Activated gamma-delta T cell (primary cell): ENCODE data around the gene ARMH3.
"Not testable (repeated sequence)": the region's sequence is repeated elsewhere in the genome, so short reads cannot be mapped to it uniquely, and the experiment has no call there.

Source experiments
- DNase-seq: peaks from one replicate; lab custom pipeline; 2025; lab: John Stamatoyannopoulos, UW

The ARMH3 gene

GRCh38 chr10:102046095-102046494 lies 9.9 kb downstream of the ARMH3 start:
- DNase-seq = no peak

DNA sequence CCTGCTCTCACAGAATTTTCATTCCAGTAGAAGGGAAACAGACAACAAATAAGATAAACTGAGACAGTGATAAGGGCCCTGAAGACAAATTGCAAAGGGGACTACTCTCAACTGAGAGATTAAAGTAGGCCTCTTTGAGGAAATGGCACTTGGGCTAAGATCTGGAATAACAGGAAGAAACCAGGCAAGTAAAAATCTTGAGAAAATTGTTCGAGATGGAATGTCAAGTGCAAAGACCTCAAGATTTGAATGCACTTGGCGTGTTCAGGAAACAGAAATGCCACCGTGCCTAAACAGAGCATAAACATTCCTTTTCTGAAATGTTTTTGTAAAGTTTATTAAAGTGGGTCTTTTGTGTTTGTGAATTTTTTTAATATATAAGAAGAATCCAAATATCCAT lies 10.7 kb downstream of the ARMH3 start:
- no peak for DNase-seq

DNA sequence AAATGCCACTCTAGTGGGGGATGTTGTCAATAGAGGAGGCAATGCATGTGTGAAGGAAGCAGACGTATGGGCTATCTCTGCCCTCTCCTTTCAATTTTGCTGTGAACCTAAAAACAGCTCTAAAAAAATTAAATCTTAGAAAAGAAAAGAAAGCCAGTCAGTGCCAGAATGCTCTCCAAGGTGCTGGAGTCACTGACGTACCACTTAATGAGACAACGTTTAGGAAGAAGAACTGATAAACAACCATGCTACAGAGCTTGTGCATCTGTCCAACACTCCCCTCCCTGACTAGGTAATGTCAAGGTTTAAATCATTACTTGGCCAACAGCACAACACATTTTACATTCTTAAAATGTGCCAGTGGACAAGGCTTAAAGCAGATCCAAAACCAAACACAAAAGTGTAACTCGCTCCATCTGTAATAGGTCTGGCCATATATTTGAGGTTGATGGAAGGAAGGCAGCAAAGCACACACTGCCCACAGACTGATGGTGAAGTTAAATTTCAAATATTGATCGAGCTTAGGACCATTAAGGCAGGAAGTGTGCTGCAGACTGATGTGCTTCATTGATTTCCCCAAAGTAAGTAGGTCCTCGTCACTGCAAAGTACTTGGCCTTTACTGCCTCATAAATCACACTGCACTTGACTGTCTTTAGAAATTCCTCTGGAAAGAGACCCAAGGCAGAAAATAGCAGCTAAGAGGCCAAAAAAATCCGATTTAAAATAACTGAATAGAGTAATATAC lies 15.5 kb downstream of the ARMH3 start:
- no peak for DNase-seq

DNA sequence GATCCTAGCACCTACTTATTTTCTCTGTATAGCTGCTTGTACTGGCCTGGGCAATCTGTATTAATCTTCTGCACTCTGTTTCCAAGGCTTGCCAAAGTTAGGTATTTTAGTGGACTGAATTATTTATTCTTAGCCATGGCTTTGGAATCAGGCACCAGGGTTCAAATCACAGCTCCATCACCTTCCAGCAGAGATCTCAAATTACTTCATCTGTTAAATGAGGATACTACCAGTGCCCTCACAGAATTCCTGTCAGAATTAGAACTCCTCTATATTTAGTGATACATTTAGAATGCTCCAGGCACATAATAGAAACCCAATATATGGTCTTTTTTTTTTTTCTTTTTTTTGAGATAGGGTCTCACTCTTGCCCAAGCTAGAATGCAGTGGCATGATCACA lies 17.6 kb downstream of the ARMH3 start:
- no peak for DNase-seq

DNA sequence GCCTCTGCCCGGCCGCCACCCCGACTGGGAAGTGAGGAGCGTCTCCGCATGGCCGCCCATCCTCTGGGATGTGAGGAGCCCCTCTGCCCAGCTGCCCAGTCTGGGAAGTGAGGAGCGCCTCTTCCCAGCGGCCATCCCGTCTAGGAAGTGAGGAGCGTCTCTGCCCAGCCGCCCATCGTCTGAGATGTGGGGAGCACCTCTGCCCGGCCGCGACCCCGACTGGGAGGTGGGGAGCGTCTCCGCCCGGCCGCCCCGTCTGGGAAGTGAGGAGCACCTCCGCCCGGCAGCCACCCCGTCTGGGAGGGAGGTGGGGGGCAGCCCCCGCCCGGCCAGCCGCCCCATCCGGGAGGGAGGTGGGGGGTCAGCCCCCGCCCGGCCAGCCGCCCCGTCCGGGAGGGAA lies 20.2 kb downstream of the ARMH3 start:
- DNase-seq = not testable (repeated sequence)

- DNase-seq = no peak
These were observed 22.2 kb downstream of the ARMH3 start for GRCh38 chr10:102033787-102034186.

DNA sequence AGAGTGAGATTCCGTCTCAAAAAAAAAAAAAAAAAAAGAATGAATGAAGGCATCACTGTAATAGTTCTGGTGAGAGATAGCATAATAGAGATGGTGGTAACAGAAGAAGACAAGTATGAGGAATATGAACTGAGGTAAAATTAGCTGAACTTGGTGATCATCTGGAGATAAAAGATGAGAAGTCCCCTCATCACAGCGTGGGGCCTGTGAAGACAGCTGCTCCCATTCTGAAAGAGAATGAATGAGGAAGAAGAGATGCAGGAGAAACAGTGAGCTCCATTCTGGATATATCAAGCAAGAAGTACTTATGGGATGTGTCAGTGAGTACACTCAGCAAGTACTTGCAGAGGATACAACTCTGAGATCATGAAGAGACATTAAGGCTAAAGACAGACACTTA lies 28.7 kb downstream of the ARMH3 start:
- DNase-seq = no peak

- no peak for DNase-seq
These were observed 31.2 kb downstream of the ARMH3 start for GRCh38 chr10:102024799-102025198.

- no peak for DNase-seq
These were observed 35.0 kb downstream of the ARMH3 start for GRCh38 chr10:102020938-102021337.

DNA sequence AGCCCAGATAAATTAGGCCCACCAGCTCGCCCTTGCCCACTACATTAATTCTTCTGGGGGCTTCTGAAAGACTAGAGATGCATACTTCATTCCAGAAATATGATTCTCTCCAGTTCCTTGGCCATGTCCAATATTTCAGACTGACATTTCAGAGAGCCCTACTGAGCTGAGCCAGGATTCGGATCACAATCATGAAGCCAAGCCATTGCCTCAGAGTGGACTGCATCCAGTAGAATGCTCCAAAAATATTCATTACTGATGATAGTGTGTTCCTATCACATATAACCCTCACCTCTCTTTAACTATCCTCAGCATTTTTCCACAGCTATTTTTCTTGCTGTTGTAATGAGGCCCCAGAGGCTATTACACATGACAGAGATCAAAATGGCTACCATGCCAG lies 38.7 kb downstream of the ARMH3 start:
- DNase-seq = no peak

- DNase-seq = no peak
These were observed 39.6 kb downstream of the ARMH3 start for GRCh38 chr10:102016416-102016815.

DNA sequence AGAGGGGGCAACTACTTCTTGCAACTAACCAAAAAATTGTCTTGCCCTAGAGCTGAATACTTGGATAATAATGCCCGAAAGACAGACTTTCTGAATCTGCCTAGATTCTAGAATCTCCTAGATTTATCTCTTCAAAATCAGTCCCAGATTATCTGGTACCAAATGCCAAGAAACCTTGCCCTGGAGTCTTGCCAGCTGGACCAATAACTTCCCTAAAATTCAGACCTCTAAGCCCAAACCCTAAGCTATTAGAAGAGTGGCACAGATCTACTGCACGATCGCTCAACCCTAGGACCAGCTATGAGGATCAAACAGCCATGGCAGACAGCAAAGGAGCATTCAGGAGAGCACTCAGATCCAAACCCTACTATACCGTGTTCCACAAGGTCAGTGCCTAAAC lies 45.0 kb downstream of the ARMH3 start:
- no peak for DNase-seq

GRCh38 chr10:102009801-102010425 lies 46.1 kb downstream of the ARMH3 start:
- no peak for DNase-seq

GRCh38 chr10:102007796-102008195 lies 48.2 kb downstream of the ARMH3 start:
- DNase-seq = no peak

- DNase-seq = not testable (repeated sequence)
These were observed 48.9 kb downstream of the ARMH3 start for GRCh38 chr10:102007031-102007430.

DNA sequence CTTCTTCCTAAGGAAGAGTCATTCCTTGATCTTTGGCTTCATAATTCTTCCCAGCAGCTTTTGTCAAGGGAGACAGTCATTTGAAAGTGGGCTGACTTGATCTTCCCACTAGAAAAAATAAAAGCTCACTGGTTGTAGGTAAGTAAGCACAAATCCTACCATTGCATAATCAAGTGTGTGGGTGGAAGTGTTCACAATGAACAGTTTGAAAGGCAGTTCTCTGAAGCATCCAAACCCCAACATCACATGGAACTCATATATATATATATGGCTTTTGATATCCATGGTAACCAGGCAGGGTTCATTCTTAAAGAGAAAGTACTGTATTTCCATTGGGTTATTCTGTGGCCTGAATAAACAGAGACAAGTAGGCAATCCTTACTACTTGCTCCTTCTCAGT lies 51.6 kb downstream of the ARMH3 start:
- DNase-seq = no peak

DNA sequence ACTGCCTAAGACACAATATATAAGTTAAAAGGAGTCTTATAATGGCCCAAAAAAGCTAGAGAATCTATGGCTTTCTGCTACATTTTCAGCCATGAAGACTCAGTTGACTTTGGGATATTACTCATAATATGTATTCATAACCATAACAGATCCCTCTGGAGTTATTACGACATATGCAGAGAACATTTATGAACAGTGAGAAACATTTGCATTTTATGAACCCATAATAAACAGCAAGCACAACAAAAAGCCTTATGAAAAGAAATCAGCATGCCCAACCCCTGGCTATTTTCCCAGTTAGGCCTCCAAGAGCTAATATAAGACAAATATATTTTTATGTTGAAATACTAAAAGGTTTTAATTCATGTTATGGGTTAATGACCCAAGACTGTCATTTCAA lies 52.4 kb downstream of the ARMH3 start:
- no peak for DNase-seq

GRCh38 chr10:102001435-102002068 lies 54.4 kb downstream of the ARMH3 start:
- DNase-seq = no peak

DNA sequence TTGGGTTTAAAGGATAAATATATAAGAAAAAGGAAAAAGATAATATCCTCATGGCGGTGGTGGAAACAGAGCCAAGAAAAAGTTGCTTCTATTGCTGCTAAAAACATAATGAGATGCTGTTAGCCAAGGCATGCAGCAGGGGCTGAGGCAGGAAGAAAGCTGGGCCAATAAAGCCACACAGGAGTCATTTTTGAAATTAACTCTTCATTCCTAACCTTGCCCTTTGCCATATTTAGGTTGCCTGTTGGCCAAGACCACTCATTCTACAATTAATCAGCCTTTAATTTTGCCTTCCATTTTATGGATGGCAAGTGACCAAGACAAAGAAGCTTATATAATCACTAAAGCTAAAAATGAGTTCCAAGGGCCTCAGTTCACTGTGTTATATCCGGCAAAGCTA lies 58.2 kb downstream of the ARMH3 start:
- DNase-seq = no peak

DNA sequence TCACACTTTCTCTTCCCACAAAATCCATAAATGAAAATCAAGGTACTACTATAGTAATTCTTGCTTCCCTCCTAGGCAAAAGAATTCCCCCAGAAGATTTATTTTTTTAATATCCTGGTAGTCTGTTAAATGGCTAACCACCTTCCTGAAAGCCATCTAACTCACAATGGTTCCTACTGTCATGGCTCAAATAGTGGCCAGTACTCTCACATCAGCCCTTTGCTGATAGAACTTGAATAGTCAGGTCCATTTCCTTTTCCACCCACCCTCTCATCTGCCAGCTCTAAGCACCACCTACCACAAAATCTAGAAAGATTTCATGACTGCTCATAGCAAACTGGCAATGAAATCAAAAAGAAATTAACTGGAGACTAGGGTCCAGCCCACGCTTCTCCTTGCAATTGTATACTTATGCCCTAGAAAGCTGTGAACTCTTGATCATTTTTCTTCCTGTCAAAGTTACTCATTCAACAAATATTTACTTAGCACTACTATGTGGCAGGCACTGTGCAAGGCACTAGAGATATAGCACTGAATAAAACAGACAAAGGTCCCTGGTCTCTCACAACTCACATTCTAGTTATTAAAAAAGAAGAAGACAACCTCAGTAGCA lies 60.4 kb downstream of the ARMH3 start:
- DNase-seq = no peak

DNA sequence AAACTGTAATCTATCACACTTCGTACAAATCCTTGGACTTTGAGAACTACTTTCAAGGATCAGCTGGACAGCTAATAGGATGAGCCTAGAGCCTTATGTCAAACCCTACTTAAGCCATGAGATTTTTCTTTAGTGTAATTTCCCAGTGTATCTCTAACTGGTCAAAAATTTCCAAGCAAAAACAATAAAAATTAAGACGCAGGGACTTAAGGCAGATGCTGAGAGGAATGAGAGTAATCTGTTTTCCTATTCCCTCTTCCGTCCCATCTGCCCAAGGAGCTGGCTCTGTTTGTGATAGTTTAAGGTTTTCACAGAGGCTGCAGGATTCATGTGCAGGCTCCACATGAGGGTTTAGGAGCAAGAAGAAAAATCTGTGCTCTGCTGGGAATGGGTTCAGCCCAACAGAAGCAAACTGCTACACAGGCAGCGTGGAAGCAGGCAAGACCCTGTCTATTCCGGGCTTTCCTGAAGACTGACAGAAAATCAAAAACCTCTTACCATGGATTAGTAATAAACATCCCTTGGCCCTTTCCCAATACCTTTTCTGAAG lies 62.2 kb downstream of the ARMH3 start:
- DNase-seq = no peak

DNA sequence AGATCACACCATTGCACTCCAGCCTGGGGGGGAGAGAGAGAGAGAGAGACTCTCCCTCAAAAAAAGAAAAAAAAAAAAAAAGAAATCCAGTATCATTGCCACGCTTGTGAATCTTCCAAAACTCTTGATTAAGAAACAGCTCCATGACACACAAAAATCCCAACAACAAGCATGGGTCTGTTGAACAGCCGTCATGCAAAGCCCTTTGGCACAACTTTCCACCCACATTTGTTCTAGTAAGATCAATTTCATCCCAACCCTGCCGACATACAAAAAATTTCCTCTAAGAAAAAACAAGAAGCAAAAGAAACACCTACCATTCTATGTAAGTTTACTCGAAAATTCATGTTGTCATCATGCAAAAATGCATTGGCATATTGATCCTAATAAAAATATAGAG lies 62.8 kb downstream of the ARMH3 start:
- no peak for DNase-seq

GRCh38 chr10:101987136-101987535 lies 68.8 kb downstream of the ARMH3 start:
- DNase-seq = no peak
